Activated naive CD4-positive, alpha-beta T cell treated with anti-CD3 and anti-CD28 coated beads, Interleukin-2, amount 50 U/mL, for 72 hours (primary cell): ENCODE results near the gene CD4. TPM values are rescaled to one million over a fixed set of nuclear protein-coding genes. Genes with fewer than 3 reads are reported as not detected.

Experiments used
- ATAC-seq, 2 donors: fragments of 150-1000 bp; cut with Tn5 transposase; 2 replicates each; pipeline ENCODE4 v1.10.0; 2021; ENCODE audit warnings: mild to moderate bottlenecking in 2 of 2, moderate library complexity in 2 of 2
- DNase-seq, 2 donors: peaks; one replicate each; pipeline ENCODE4 v3.0.0; 2021 to 2022; ENCODE audit warnings: low spot score in 2 of 2
- H3K27ac Mint-ChIP-seq, 2 donors: one replicate each; pipeline ENCODE4 v1.8.0; 2022; ENCODE audit warnings: mild to moderate bottlenecking in 2 of 2, mixed read lengths in 2 of 2
- H3K36me3 Mint-ChIP-seq, 2 donors: one replicate each; pipeline ENCODE4 v1.8.0; 2022; ENCODE audit warnings: mixed read lengths in 2 of 2
- H3K9me3 Mint-ChIP-seq, 2 donors: one replicate each; pipeline ENCODE4 v1.8.0; 2022; ENCODE audit warnings: mixed read lengths in 2 of 2
- total RNA-seq, 2 donors: library from RNA; stranded (reverse); gene quantifications; one replicate each; pipeline ENCODE4 v1.2.3, GENCODE V29; 2022

The CD4 gene
- total RNA-seq, 2 donors from 2014 or later = 165 to 244 TPM

GRCh38 chr12:6771509-6772330, 17.6 kb upstream of the CD4 start:
- Mint-ChIP-seq H3K36me3 (peaks cover 34 to 57% of the 10 kb centered on the region in 2 donors), H3K27ac (peak overlapping the region; percentile 75 to 92), H3K9me3 (no peaks in the 10 kb centered on the region)
- DNase-seq = no peak
- peak in 1 of 2 donors; percentile 1 for ATAC-seq

GRCh38 chr12:6772331-6772695, 17.0 kb upstream of the CD4 start, which contains the start of gene LAG3:
LAG3 (plus strand) TSS chr12:6772520; CDS start chr12:6772853, 333 bp downstream.
- DNase-seq = peak in 1 of 2 donors; percentile 75
- Mint-ChIP-seq H3K9me3 (no peaks in the 10 kb centered on the region), H3K36me3 (peaks cover 29 to 61% of the 10 kb centered on the region in 2 donors), H3K27ac (peak within 1 kb of the TSS; percentile 75 to 92)
- ATAC-seq = peak; percentile 68 to 70

GRCh38 chr12:6772726-6773589, 16.4 kb upstream of the CD4 start:
- Mint-ChIP-seq H3K9me3 (no peaks in the 10 kb centered on the region), H3K27ac (peak overlapping the region; percentile 75 to 92), H3K36me3 (peaks cover 23 to 62% of the 10 kb centered on the region in 2 donors)
- ATAC-seq (peak in 1 of 2 donors; percentile 25), DNase-seq (no peak)

- Mint-ChIP-seq H3K27ac (peak overlapping the region; percentile 75 to 92), H3K9me3 (no peaks in the 10 kb centered on the region), H3K36me3 (peaks cover 26 to 69% of the 10 kb centered on the region in 2 donors)
- no peak for DNase-seq
- ATAC-seq = peak; percentile 13 to 16
These were observed 15.6 kb upstream of the CD4 start for GRCh38 chr12:6773590-6774351.

- H3K27ac Mint-ChIP-seq = peak overlapping the region; percentile 74 to 90
- H3K9me3 Mint-ChIP-seq = no peaks in the 10 kb centered on the region
- H3K36me3 Mint-ChIP-seq = peaks cover 27 to 71% of the 10 kb centered on the region in 2 donors
- ATAC-seq (no peak), DNase-seq (no peak)
These were observed 14.7 kb upstream of the CD4 start for GRCh38 chr12:6774499-6775062.

- DNase-seq (no peak), ATAC-seq (no peak)
- Mint-ChIP-seq H3K27ac (peak overlapping the region; percentile 74 to 90), H3K36me3 (peaks cover 27 to 66% of the 10 kb centered on the region in 2 donors), H3K9me3 (no peaks in the 10 kb centered on the region)
These were observed 13.8 kb upstream of the CD4 start for GRCh38 chr12:6775185-6776174.

GRCh38 chr12:6777386-6777785, 11.9 kb upstream of the CD4 start:
- H3K36me3 Mint-ChIP-seq = peaks cover 27 to 54% of the 10 kb centered on the region in 2 donors
- no peak for DNase-seq
- H3K9me3 Mint-ChIP-seq = no peaks in the 10 kb centered on the region
- no peak for ATAC-seq
- H3K27ac Mint-ChIP-seq = peak overlapping the region in 1 of 2 donors; percentile 60

- no peak for ATAC-seq
These were observed 11.1 kb upstream of the CD4 start for GRCh38 chr12:6778217-6778573.

GRCh38 chr12:6778574-6779550, 10.5 kb upstream of the CD4 start:
- peaks cover 27 to 47% of the 10 kb centered on the region in 2 donors for H3K36me3 Mint-ChIP-seq
- peak; percentile 89 to 91 for DNase-seq
- H3K9me3 Mint-ChIP-seq = no peaks in the 10 kb centered on the region
- ATAC-seq = peak; percentile 63 to 79
- H3K27ac Mint-ChIP-seq = peak overlapping the region; percentile 60 to 78

More at GRCh38 chr12:6778217-6778573, 11.1 kb upstream of the CD4 start:
- H3K9me3 Mint-ChIP-seq = no peaks in the 10 kb centered on the region
- peaks cover 27 to 50% of the 10 kb centered on the region in 2 donors for H3K36me3 Mint-ChIP-seq
- peak overlapping the region in 1 of 2 donors; percentile 60 for H3K27ac Mint-ChIP-seq
- DNase-seq = no peak

- ATAC-seq (peak; percentile 19 to 30), DNase-seq (no peak)
- Mint-ChIP-seq H3K27ac (peak overlapping the region; percentile 60 to 78), H3K36me3 (peaks cover 21 to 38% of the 10 kb centered on the region in 2 donors), H3K9me3 (no peaks in the 10 kb centered on the region)
These were observed 9.5 kb upstream of the CD4 start for GRCh38 chr12:6779708-6780432.

- Mint-ChIP-seq H3K36me3 (peaks cover 14 to 31% of the 10 kb centered on the region in 2 donors), H3K27ac (peak overlapping the region; percentile 50 to 60), H3K9me3 (no peaks in the 10 kb centered on the region)
- ATAC-seq (peak; percentile 61 to 81), DNase-seq (peak in 1 of 2 donors; percentile 70)
These were observed 8.8 kb upstream of the CD4 start for GRCh38 chr12:6780573-6780972.

- ATAC-seq (no peak), DNase-seq (no peak)
- no peak overlapping the region for H3K27ac Mint-ChIP-seq
- H3K36me3 Mint-ChIP-seq = peaks cover 5 to 18% of the 10 kb centered on the region in 2 donors
- no peaks in the 10 kb centered on the region for H3K9me3 Mint-ChIP-seq
These were observed 7.2 kb upstream of the CD4 start for GRCh38 chr12:6782119-6782518.

GRCh38 chr12:6782850-6783566, 6.3 kb upstream of the CD4 start:
- ATAC-seq = no peak
- Mint-ChIP-seq H3K27ac (peak overlapping the region in 1 of 2 donors; percentile 1), H3K36me3 (peaks cover 5 to 10% of the 10 kb centered on the region in 2 donors), H3K9me3 (no peaks in the 10 kb centered on the region)
- no peak for DNase-seq
